HG03139 (cell line): Measurements from ENCODE around the gene TNFRSF14.
A peak's percentile ranks its signal among the peaks of the same experiment; 100 is the strongest.

Source experiments
- ATAC-seq: cut with Tn5 transposase; IDR thresholded peaks from one replicate; pipeline ENCODE4 v1.9.1; 2021; ENCODE audit not compliant: unreplicated experiment

Gene TNFRSF14

DNA sequence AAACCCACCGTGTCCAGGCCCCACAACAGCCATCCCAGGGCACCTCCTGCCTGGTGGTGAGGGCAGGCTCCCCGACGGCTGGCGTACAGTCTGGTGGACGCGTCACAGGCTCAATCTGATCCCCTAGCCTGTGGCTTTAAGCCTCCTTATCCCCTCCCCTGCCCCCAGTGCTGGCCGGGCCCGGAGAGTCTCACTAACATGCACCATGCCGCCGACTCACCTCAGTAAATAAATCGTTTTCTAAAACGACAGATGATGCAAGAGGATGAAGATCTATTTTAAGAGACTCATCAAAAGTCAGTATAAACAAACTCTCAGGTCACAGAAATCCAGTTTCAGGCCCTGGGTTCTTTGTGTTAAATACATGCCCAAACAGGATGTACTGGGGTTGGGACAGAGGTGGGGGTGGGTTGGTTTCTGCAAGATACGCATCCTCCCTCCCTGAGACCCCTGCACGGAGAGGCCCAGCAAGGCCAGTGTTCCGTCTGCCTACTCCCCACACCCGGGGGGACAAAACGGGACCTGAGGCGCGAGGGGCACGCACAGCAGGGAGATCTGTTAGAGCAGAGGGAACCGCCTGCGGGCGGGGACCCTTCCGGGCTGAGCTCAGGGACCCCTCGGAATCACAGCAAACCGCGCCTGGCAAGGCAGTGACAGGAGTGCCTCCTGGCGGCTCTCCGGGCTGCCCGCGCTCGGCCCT lies 32.8 kb upstream of the TNFRSF14 start:
- ATAC-seq: no peak

DNA sequence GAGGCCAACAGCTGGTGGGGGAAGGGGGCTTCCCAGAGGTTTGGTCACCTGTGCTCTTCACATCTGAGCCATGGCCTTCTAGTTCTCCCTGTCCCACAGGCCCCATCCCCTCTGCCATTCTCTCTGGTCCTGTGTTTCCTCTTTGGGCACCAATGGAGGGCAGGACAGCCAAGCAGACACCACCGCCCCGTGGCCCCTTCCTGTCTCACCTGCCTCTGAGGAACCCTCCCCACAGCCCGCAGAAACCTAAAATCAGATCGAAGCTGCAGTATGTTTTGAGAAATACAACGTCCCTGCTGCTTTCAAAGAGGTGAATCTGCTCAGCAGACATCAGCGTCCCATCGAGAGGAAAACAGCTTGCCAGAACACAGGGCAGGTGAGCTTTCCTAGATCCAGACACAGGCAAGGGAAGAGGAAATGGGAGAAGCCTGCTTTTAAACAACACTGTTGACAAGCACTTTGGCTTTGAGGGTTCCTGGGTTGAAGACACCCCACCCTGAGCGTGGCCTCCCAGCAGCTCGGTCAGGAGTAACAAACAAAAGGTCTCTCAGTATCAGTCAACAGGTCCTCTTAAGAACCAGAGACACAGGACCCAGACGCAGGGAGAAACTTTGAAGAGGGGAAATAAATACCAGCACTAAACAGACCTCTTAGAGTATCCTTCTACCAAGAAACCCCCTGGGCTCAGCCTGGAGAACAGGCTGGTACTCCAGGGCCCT lies 32.1 kb upstream of the TNFRSF14 start:
- no peak for ATAC-seq

DNA sequence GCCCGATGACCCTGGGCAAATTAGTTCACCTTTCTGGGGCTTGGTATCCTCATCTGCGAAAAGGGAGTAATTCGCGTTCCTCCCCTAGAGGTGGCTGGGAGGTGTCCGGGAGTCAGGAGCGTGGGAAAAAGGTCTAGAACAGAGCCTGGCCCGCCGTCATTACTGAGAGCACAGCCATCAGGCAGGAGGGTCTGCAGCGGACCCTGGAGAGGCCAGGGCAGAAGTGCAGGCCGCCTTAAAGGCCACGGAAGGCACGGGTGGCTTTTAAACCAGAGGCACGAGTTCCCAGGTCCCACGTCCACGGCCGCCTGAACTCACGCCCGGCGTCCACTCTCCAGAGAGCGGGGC lies 30.6 kb upstream of the TNFRSF14 start:
- no peak for ATAC-seq

DNA sequence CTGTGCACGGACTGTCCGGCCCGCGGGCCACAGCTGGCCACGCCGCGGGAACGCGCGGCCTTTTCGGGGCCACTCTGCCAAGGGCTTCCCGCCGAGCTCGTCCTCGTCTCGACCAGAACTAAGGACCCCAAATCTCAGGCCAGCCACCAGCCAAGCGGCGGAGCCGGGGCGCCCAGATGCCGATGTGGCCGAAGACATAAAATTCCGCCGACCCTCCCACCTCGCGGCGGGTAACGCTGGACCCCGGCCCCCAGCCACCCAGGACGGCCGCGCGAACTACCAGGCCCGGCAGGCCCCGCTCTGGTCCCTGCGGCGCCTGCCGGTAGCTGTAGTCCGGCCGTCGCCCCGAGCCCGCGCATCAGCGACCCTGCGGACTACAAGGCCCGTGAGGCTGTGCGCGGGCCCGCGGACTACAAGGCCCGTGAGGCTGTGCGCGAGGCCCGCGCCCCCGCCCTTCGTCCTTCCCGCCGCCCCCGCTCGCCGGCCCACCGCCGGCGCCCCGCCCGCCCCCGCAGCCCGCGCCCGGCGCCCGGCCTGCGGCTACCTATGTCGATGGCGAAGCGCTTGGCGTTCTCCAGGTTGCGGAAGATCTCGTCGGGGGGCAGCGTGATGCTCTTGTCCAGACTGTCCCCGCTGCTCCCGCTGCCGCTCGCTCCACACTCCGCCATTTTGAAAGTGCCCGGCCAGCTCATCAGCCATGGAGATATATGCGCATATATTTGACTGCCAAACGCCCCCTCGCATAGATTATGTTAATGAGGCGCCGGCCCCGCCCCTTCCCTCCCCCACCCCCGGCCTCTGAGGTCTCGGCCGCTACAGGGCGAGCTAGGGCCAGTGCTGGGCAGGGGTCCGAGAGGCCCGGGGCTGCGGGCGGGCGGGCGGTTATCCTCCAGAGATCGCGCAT lies 30.0 kb upstream of the TNFRSF14 start, which contains the start of gene PANK4:
PANK4 (minus strand) TSS at position 677 of the 904 bp plus-strand sequence; CDS start at position 668, 9 bp downstream.
- peak; percentile 83 for ATAC-seq

DNA sequence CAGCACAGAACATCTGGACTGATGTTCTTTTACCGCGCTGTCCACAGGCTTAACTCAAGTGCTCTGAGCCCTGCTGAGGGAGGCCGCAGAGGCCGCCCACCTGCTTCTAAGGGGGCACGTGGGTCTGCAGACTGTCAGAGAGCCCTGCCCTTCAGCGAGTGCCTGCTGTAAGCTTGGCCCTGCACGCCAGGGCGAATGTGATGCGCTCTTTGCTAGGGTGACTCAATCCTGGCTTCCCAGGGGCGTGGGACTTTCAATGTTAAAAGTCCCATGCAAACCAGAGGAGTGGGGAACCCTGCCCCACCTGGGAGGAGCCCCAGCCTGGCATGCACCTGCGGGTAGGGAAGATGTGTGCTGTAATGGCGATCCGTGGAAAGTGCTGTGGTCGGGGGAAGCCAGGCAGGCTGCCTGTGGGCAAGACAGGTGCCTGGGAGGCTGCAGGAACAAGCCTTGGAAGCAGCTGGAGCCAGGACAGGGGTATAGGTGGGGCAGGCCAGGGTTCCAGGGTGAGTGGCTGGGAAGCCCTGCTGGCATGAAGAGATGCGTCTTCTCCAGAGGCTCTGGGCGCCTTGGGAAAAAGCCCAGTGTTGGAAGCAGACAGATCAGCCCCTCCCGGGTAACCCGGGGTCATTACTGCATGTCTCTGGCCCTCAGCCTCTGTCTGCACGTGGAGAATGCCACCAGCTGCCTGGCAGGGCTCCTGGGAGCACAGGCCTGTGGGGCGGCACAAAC lies 29.2 kb upstream of the TNFRSF14 start:
- ATAC-seq: peak; percentile 10

DNA sequence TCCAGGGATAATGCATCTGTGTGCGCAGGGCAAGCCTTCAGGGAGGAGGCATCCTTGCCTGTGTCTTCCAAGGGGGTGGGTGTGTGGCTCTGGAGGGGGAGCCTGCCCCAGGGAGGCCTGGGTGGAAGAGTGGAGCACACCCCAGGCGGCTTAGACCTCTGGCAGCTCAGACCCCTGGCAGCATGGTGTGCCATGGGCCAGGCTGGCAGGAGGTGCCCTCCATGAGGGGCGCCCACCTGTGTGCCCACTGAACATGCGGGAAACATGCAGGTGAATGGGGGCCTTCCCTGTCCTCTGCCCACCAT lies 28.7 kb upstream of the TNFRSF14 start:
- no peak for ATAC-seq

DNA sequence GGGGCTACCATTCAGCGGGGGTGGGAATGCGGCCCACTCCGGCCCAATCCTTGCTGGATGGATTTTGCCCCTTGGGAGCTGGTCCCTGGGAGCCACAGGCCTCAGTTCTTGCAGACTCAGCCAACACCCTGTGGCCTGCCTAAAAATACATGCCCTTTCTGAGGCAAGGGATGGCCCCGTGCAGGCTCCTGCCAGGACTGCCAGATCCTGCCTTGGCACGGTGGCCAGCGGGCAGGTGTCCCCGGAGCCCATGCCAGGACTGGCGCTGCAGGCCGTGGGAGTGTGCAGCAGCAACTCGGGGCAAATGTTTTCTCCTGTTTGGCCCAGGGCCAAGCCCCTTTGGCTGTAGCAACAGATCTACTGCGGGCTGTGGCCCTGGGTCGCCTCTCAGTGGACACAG lies 28.2 kb upstream of the TNFRSF14 start:
- no peak for ATAC-seq

DNA sequence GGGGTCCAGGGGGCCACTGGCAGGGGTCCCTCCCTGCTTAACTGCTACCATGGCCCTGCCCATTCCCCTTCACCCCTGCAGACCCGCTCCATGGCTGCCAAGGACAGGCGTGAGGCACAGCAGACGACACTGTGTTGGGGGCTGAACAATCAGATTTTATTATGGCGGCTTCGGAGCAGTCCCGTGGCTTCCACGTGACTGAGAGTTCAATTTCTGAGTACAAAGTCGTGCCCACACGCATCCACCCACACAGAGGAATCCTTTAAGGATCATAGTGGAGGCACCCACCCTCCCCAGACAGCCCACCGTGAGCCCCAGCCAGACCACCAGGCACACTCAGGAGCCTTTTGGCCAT lies 27.6 kb upstream of the TNFRSF14 start:
- no peak for ATAC-seq

DNA sequence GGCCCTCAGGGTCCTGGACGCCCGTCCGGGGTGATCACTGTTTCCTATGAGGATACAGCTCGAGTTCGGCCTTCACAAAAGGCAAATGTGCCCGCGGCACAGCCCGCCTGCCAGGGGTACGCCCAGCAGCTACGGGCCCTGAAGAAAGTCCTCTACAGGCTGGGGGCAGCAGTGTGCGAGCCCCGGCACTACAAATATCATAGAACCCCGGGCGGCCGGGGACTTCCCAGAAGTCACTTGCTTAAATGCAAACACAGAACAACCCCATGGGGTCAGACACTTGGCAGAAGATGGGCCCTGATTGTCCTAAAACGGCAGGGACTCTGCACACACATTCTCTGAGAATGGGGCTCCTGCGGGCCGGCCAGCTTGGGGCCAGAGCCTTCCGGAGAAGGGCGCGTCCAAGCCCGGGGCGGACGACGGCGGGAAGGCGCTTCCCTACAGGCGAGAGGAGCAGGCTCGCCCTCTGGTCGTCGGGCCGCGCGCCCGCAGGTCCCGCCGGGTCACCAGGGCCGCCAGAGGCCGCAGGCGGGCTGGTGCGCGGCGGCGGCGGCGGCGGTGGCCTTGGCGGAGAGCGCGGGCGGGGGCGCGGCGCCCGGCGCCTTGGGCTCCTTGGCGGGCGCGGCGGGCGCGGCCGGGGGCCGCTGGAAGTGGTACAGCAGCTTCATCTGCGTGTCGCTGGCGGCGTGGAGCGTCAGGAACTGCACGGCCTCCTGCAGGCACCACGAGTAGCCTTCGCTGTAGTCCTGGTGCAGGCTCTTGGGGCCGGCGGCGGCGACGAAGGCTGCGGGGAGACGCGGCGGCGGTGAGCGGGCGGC lies 27.0 kb upstream of the TNFRSF14 start:
- ATAC-seq: no peak

DNA sequence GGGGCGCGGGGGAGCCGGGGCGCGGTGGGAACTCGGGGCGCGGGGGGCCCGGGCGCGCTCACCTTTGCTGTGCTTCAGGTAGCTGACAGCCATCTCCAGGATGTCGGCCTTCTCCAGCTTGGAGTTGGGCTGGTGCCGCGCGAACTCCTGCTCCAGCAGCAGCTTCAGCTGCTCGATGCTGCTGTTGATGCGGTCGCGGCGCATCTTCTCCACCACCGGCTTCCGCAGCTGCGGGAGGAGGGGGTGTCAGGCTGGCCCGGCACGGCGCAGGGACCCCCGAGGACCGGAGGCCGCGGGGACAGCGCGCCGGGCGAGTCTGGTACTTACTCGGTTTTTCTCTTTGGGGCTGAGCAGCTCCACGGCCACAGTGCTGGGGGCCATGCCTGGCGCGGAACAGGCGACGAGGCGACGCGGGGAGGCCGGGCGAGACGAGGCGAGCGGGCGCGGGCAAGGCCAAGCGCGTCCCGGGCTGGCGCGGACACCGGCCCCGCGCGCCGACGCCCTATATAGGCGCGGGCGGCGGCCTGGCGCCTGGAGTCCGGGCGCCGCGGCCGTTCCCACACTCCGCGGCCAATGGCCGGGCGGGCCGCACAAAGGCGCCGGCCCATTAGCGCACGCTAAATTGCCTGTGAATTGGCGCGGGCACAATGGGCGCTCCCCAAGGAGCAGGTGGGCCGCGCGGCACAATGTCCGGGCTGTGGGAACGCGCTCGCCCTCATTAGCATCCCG lies 26.2 kb upstream of the TNFRSF14 start, which contains the start of gene HES5:
HES5 (minus strand) TSS at position 480 of the 729 bp plus-strand sequence; CDS start at position 381, 99 bp downstream.
- no peak for ATAC-seq

DNA sequence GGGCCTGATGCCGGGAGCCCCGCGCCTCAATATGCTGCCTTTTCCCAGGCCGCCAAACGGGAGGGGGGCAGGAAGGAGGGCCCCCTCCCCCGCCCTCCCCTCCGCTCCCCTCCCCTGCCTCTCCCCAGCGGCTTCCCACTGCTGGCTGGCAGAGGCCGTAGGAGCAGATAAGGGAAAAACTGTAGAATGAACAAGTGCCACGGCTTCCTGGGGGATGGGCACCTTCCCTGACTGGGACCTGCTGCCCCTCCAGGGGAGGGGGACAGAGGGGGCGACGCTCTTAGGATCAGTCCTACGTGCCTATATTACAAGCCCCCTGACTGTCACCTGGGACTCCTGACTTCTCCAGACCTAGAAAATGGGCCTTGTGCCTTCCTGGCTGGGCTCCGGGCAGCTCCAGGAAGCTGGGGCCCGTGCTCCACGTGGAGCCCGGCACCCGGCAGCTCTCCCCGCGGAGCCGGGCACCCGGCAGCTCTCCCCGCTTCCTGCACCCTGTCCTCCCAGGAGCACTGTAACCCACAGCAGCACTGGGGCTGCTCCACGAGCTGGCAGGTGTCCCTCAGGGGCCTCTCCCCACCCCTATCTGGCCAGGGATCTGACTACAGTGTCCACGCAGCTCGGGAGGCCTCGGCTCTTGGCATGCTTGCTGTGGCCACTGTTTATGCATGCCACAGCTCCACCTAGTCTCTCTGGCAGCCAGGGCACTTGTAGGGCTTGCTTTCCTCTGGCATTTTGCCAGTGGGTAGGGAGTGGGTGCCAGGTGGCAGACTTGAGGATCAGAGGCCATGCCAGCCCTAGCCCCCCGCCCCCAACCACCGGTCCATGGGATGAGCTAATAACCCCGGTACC lies 25.4 kb upstream of the TNFRSF14 start:
- no peak for ATAC-seq

DNA sequence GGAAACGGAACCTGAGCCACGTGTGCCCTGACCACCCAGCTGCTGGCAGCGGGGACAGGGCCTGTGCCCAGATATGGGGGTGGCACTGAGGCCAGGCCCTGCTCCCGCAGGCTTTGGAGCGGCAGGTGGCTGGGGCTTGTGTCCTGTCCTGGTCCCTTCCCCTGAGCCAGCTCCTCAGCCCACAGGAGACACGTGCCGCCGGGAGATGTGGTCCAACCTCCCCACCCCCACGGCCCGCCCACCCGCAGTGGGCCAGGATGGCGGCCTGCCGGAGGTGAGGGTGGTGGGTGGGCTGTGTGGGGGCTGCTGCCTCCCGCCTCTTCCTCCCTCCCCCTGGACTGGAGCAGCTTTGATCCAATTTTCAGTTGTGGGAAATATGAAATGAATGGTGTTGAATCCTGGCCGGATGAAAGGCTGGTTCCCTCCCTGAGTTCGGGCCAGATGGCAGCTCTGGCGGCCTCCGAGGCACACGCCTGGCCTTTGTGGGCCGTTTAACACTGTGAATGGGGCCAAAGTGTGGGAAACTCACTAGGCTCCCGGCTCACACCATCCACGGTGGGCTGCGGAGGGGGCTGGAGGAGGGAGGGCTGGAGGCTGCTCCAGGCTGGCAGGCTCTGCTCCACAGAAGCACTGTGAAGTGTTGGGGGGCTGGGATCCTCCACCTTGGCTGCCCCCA lies 23.5 kb upstream of the TNFRSF14 start:
- no peak for ATAC-seq

DNA sequence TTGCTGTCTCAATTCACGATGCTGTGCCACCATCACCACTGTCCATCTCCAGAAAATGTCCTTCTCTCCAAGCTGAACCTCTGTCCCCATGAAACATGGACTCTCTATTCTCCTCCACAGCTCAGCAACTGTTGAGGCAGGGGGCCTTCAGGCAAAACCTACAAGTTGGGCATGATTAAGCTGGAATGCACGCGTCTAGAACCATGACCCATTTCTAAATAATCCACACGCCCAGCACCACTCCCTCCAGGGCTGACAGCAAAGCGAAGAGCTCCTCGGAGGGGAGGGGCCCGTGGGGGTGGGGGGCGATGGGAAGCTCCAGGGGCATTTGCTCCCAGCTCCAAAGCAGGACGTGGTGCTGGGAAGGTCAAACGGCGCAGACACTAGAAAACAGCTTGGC lies 22.8 kb upstream of the TNFRSF14 start:
- no peak for ATAC-seq

DNA sequence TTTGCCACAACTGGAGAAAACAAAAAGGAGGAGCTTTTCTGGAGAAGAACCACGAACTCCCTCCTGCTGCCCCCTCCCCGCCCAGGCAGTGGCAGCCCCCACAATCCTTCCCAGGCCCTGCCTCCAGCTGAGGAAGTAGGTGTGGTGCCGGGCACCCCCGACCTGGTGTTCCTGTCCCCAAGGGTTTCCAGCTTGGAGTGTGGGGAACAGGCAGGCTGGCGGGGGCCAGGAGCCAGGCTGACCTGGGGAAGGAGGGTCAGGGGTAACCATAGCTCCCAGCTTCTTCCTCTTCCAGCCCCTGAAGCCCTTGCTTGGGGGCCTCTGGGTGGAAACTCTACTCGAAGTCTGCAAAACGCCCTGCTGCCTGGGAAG lies 21.9 kb upstream of the TNFRSF14 start:
- ATAC-seq: no peak

DNA sequence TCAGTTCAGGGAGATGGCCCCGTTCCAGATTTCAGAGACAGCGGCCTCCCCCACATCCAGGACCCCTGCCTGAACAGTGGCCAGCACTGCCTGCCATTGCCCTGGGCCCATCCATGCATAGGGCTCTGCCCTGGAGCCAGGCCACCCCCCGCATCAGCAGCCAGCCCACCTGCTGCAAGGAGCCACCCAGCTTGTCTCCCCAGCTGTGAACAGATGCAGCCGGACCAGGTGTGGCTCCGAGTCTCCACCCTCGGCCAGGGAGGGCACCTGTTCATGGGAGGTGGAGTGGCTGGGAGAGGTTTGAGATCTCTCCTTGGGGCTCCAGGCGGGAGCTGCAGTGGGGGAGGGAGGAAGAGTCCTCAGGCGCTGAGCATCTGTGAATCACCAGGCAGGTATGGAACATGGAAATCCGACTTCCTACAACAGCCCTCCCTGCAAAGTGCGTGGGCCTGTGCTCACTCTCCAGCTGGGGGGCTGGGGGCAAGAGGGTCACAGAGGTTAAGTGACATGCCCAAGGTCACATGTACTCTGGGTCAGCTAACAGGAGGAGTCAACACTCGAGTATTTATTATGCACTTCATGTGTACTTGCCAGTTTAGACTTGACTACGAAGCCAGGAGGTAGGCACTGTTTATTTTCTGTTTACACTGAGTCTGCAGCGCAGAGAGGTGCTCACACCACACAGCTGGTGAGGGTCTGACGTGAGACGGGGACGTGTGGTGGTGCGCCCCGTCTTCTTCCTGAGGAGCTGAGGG lies 21.3 kb upstream of the TNFRSF14 start:
- no peak for ATAC-seq

DNA sequence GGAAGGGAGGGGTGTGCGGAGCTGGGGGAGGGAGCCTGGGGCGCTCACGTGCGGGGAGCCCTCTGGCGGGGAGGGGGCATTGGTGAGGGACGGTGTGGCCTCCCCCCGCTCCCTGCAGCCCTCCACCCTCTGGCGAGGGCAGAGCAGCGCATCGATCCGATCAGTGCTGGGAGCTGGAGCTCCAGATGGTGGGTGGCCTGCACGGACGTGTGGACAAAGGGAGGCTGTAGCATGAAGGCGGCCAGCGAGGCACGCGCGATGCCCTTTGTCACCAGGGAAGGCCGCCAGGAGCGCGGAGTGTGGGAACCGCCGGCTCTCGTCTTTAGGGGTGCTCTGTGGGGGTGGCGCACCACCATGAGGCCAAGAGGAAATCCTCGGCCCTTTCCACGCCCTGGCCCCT lies 20.7 kb upstream of the TNFRSF14 start:
- no peak for ATAC-seq

DNA sequence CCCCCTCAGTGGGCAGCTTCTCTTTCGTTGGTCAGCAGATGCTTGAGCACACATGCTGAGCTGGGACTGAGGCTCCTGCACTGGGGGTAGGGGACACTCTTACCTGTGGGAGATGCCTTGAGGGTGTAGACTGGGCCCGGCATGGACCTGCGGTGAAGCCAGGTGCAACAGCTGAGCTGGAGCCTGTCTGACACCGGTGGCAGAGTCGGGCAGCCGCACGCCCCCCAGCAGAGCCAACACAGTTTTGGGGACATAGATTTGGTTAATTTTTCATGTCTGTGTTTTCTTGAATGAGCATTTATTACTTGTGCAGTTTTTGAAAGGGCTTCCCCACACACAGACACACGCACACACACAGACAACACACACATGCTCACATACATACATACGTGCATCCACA lies 20.2 kb upstream of the TNFRSF14 start:
- ATAC-seq: no peak

DNA sequence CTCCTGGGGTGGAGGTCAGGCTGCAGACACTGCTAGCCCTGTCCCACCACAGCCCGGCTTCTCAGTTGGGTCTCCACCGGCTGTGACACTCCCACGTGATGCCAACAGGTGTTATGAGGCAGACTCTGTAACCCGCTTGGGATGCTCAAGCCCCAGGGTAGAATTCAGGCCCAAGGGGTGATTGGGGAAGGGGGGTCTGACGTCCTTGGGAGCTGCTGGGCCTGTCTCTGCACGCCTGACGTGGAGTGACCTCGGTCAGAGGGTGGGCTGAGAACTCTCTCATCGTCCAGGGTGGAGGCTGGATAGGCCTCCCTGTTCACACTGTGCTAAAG lies 18.4 kb upstream of the TNFRSF14 start:
- ATAC-seq: no peak
